Breast epithelium (tissue), 4 donors: Measurements from ENCODE around the gene CTSH. TPM values are rescaled to one million over a fixed set of nuclear protein-coding genes. Genes with fewer than 3 reads are reported as not detected.

Experiments
- DNase-seq, 2 donors: peaks; one replicate each; pipeline ENCODE4 v3.0.0-alpha.2; 2019; ENCODE audit warnings: low spot score in 2 of 2
- H3K27ac ChIP-seq, 2 donors: fragments of 200-600 bp; sonication (generic) in 1 of 2; one replicate each; pipeline ENCODE4 v1.5.1; 2016 to 2019; ENCODE audit warnings: mild to moderate bottlenecking in 1 of 2
- H3K27me3 ChIP-seq, 2 donors: fragments of 200-600 bp; sonication (generic) in 1 of 2; one replicate each; pipeline versions ENCODE4 v1.5.1 to v1.6.0; 2017 to 2019; ENCODE audit warnings: control low read depth in 1 of 2, mild to moderate bottlenecking in 1 of 2
- H3K36me3 ChIP-seq: fragments of 200-600 bp; one replicate; pipeline ENCODE4 v1.5.1; 2019
- H3K4me1 ChIP-seq, 2 donors: fragments of 200-600 bp; sonication (generic); one replicate each; pipeline ENCODE4 v1.5.1; 2016 to 2019; ENCODE audit warnings: control low read depth in 1 of 2
- H3K4me3 ChIP-seq, 3 donors: fragments of 200-600 bp; sonication (generic); 1 replicate in 2 of 3; 2 replicates in 1 of 3; pipeline ENCODE4 v1.5.1; 2016 to 2019; ENCODE audit warnings: mild to moderate bottlenecking in 3 of 3, moderate library complexity in 2 of 3
- H3K9me3 ChIP-seq, 2 donors: fragments of 200-600 bp; sonication (generic) in 1 of 2; one replicate each; pipeline ENCODE4 v1.5.1; 2016 to 2019; ENCODE audit warnings: control low read depth in 1 of 2
- CTCF ChIP-seq, 3 donors: fragments of 450-650 bp; IDR thresholded peaks; one replicate each; pipeline ENCODE4 v1.5.1; 2016 to 2017; ENCODE audit warnings: antibody characterized with exemption in 3 of 3, mild to moderate bottlenecking in 3 of 3, moderate library complexity in 3 of 3
- POLR2A ChIP-seq: fragments of 450-650 bp; IDR thresholded peaks from one replicate; pipeline ENCODE4 v1.6.1; 2016; ENCODE audit warnings: antibody characterized with exemption, mild to moderate bottlenecking, moderate library complexity
- POLR2AphosphoS5 ChIP-seq, 3 donors: sonication (generic); formaldehyde crosslinking; IDR thresholded peaks; one replicate each; pipeline ENCODE4 v1.6.1; 2017; ENCODE audit warnings: antibody characterized with exemption in 3 of 3
- intact Hi-C: fragments of 100-400 bp; cut with DNase I; formaldehyde crosslinking; loops from one replicate; pipeline ENCODE4 v1.15.1; 2023; ENCODE audit warnings: low total_unique reads
- total RNA-seq, 3 donors: library from RNA; depleted of rRNA; stranded (reverse); fragments of >200 nt; gene quantifications; one replicate each; pipeline ENCODE4 v1.1.0, GENCODE V29; 2016

The CTSH gene
- total RNA-seq, 3 donors from 2014 or later, result 158 to 272 (median 163) TPM

- no peaks in the 10 kb centered on the region for H3K4me1 ChIP-seq
- no peak overlapping the region for H3K4me3 ChIP-seq
- no peaks in the 10 kb centered on the region for H3K9me3 ChIP-seq
- no peaks in the 10 kb centered on the region for H3K27me3 ChIP-seq
- no peak for DNase-seq
- TF ChIP-seq POLR2A (no peak), POLR2AphosphoS5 (IDR thresholded peaks at IDR 0.05) (no peak)
- peak overlapping the region in 1 of 2 donors; percentile 55 for H3K27ac ChIP-seq
- intact Hi-C loops, result no loop called here
- H3K36me3 ChIP-seq, result no peaks in the 10 kb centered on the region
Observed at GRCh38 chr15:78991879-78992278, 47.0 kb upstream of the CTSH start.

GRCh38 chr15:78991476-78991875 is 46.6 kb upstream of the CTSH start:
- Histone ChIP-seq H3K4me3 (no peak overlapping the region), H3K27ac (peak overlapping the region in 1 of 2 donors; percentile 55), H3K36me3 (no peaks in the 10 kb centered on the region), H3K4me1 (no peaks in the 10 kb centered on the region), H3K9me3 (no peaks in the 10 kb centered on the region), H3K27me3 (no peaks in the 10 kb centered on the region)
- no peak for DNase-seq
- no peak for TF ChIP-seq CTCF (IDR thresholded peaks at IDR 0.05)
- no peak for TF ChIP-seq POLR2AphosphoS5 (IDR thresholded peaks at IDR 0.05)
- no peak for TF ChIP-seq POLR2A
- intact Hi-C loops, result no loop called here

GRCh38 chr15:78990278-78990677 is 45.4 kb upstream of the CTSH start:
- H3K4me1 ChIP-seq, result no peaks in the 10 kb centered on the region
- TF ChIP-seq CTCF (IDR thresholded peaks at IDR 0.05), result no peak
- TF ChIP-seq POLR2A, result no peak
- no peak for TF ChIP-seq POLR2AphosphoS5 (IDR thresholded peaks at IDR 0.05)
- DNase-seq, result no peak
- peak overlapping the region; percentile 20 to 85 for H3K27ac ChIP-seq
- intact Hi-C loops, result no loop called here
- H3K4me3 ChIP-seq, result no peak overlapping the region
- H3K27me3 ChIP-seq, result no peaks in the 10 kb centered on the region
- H3K9me3 ChIP-seq, result no peaks in the 10 kb centered on the region
- H3K36me3 ChIP-seq, result no peaks in the 10 kb centered on the region

GRCh38 chr15:78989701-78990240 is 44.9 kb upstream of the CTSH start:
- no peaks in the 10 kb centered on the region for H3K9me3 ChIP-seq
- intact Hi-C loops, result no loop called here

GRCh38 chr15:78988361-78988911 is 43.6 kb upstream of the CTSH start:
- Histone ChIP-seq H3K36me3 (no peaks in the 10 kb centered on the region), H3K4me3 (no peak overlapping the region), H3K27me3 (no peaks in the 10 kb centered on the region), H3K4me1 (no peaks in the 10 kb centered on the region), H3K9me3 (no peaks in the 10 kb centered on the region), H3K27ac (peak overlapping the region; percentile 85 to 92)
- intact Hi-C loops, result no loop called here
- DNase-seq, result peak in 1 of 2 donors; percentile 91
- TF ChIP-seq CTCF (IDR thresholded peaks at IDR 0.05), result no peak
- TF ChIP-seq POLR2A, result no peak
- peak in 2 of 3 donors; percentile 71 to 81 for TF ChIP-seq POLR2AphosphoS5 (IDR thresholded peaks at IDR 0.05)

More at GRCh38 chr15:78989701-78990240, 44.9 kb upstream of the CTSH start:
- TF ChIP-seq POLR2AphosphoS5 (IDR thresholded peaks at IDR 0.05), result no peak
- no peak for TF ChIP-seq CTCF (IDR thresholded peaks at IDR 0.05)
- H3K4me1 ChIP-seq, result no peaks in the 10 kb centered on the region
- no peak overlapping the region for H3K4me3 ChIP-seq
- no peaks in the 10 kb centered on the region for H3K27me3 ChIP-seq
- H3K27ac ChIP-seq, result peak overlapping the region; percentile 85 to 92
- H3K36me3 ChIP-seq, result no peaks in the 10 kb centered on the region
- DNase-seq, result no peak
